Umbilical cord (tissue), 2 donors: ENCODE data around the gene TPD52L1. TPM values are rescaled to one million over a fixed set of nuclear protein-coding genes. Genes with fewer than 3 reads are reported as not detected.
"Not testable (repeated sequence)": the region's sequence is repeated elsewhere in the genome, so short reads cannot be mapped to it uniquely, and the experiment has no call there.

ENCODE experiments used
- DNase-seq: peaks from one replicate; pipeline ENCODE4 v3.0.0-alpha.2; 2015; ENCODE audit warnings: low spot score
- total RNA-seq: library from RNA; depleted of rRNA; stranded (reverse); fragments of >200 nt; gene quantifications from one replicate; pipeline ENCODE4 v1.2.3, GENCODE V29; 2014; ENCODE audit warnings: low replicate concordance; ENCODE audit not compliant: insufficient read depth

The TPD52L1 gene, protein sequence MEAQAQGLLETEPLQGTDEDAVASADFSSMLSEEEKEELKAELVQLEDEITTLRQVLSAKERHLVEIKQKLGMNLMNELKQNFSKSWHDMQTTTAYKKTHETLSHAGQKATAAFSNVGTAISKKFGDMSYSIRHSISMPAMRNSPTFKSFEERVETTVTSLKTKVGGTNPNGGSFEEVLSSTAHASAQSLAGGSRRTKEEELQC
- 155 TPM for total RNA-seq

DNA sequence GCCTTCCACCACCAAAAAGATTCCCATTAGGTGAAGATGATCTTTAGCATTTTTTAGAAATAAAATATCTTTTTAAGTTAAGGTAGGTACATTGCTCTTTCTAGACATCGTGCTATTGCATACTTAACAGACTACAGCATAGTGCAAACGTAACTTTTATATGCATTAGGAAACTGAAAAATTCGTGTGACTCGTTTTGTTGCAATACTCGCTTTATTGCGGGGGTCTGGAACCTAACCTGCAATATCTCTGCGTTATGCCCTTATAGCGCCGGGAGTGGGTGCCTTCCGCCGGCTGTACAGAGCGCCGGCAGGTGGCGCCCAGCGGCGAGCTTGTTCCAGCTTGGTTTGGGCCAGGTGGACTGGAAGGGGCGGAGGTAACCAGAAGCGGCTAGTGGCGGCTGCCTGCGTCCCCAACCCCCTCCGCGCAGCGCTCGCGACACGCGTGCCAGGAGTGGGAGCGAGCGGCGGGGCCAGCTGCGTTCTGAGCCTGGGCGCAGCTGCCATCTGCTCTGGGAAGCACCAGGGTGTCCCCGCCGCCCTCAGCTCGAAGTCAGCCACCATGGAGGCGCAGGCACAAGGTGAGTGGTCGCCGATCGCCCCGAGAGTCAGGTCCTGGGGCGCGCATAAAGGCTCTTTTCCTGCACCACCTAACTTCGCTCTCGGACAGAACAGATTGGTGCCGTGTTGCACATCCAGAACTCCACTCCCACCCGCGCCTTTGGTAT, at the start of gene TPD52L1:
Gene TPD52L1, plus strand, starts transcription at position 383 of the 727 bp plus-strand sequence. Its CDS starts 179 bp downstream, at position 562.
- peak; percentile 82 for DNase-seq

DNA sequence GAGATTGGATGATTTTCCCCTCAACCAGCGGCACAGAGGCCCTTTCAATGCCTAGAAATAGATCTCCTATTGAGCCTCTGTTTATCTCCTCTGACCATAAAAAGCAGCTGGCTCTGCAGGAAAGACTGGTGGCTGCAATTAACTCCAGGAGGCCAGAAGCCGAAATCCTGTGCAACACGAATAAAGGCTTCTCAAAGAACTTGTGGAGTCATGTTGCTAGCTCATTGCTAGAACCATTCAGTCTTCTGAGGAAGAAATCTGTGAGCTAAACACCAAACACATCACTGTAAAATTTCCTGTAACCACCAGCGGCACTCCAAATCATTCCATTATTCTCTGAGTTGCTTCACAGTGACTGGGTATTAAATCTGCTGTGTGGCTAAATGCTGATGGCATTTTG, 49.1 kb upstream of the TPD52L1 start:
- peak; percentile 63 for DNase-seq

DNA sequence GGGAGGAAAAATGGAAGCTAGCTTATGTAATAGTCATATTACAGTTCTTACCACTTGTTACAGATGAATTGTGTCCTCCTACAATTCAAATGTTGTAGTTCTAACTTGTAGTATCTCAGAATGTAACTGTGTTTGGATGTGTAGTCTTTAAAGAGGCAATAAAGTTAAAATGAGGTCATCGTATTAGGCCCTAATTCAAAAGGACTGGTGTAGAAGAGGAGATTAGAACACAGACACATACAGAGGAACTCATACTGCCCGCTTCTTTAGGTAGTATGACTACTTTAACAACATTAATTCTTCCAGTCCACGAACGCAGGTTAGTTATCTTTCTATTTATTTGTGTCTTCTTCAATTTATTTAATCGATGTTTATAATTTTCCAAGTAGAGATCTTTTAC, 46.5 kb upstream of the TPD52L1 start:
- DNase-seq: no peak

DNA sequence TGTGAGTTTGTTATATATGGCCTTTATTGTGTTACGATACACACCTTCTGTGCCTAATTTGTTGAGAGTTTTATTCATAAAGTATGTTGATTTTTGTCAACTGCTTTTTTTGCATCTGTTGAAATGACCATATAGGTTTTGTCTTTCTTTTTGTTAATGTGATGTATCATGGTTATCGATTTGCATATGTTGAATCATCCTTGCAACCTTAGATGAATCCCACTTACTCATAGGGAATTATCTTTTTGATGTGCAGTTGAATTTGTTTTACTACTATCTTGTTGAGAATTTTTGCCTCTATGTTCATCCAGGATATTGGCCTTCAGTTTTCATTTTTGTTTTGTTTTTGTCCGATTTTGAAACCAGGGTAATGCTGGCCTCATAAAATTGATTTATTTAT, 45.7 kb upstream of the TPD52L1 start:
- no peak for DNase-seq

DNA sequence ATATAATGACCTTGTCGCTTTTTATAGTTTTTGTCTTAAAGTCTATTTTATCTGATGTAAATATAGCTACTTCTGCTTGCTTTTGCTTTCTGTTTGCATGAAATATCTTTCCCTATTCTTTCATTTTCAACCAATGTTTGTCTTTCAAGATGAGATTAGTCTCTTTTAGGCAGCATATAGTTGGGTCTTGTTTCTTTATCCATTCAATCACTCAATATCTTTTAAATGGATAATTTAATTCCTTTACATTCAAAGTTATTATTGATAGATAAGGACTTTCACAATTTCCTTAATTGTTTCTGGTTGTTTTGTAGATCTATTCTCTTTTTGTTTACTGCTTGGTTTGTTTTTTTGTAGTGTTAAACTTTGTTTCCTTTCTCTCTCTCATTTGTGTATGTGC, 43.5 kb upstream of the TPD52L1 start:
- DNase-seq: no peak

DNA sequence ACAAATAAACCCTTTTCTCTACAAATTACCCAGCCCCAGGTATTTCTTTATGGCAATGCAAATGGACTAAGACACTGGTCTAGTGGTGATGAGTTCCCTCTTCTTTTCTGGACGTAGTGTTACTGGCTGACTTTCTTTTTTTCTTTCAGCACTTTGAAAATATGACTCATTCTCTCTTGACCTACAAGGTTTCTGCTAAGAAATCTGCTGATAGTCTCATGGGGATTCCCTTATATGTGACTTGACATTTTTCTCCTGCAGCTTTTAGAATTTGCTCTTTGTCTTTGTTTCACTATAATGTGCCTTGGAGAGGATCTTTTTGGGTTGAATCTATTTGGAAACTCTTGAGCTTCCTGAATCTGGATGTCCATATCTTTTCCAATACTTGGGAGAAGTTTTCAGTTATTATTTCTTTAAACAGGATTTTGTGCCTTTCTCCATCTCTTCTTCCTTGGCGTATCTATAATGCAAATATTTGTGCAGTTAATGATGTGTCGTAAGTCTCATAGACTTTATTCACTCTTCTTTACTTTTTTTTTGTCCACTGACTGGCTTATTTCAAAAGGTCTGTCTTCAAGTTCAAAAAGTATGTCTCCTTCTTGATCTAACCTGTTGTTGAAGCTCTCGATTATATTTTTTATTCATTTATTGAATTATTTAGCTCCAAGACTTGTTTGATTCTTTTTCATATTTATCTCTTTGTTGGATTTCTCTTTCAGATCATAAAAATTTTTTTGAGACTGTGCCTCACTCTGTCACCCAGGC, 42.2 kb upstream of the TPD52L1 start:
- no peak for DNase-seq

DNA sequence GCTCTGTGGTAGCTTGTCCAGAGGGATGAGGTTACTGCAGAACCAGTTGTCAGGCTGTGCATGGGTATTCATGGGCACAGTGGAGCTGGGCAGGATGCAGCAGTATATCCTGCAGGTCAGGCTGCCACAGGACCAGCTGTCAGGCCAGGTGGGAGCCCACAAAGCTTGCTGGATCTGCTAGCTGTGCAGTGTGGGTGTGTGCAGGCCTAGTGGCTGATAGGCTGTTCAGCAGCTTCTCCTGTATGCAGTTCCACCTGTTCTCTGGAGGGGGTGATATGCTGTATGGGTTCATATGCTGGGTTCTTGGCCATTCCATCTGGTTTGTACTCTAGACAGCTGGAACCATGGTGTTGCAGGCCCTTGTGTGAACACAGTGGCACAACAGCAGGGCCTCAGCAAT, 40.6 kb upstream of the TPD52L1 start:
- DNase-seq: no peak

DNA sequence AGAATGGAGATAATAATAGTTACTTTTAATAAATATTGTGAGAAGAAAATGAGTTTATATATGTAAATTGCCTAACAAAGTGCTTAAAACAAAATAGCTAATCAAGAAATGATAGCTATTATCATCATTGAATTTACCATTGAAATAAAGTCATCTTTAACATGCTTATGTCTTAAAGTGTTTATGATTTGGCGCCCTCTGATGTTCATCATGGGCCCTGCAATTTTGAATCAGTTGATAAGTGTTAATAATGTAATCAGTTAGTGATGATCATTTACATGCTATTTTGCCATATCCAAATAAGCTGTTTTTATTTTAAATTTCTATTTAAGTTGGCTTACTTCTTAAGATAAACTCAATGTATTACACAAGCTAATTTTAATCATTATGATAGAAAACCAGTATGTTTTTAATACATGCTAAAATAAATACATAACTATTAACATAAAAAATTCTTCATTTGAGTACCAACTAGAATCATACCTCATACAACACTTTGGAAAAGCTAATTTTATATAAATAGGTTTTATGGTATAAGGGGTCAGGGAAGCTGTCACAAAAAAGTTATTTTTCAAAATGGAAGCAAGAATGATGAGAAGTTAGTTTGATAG, 39.2 kb upstream of the TPD52L1 start:
- peak; percentile 67 for DNase-seq

DNA sequence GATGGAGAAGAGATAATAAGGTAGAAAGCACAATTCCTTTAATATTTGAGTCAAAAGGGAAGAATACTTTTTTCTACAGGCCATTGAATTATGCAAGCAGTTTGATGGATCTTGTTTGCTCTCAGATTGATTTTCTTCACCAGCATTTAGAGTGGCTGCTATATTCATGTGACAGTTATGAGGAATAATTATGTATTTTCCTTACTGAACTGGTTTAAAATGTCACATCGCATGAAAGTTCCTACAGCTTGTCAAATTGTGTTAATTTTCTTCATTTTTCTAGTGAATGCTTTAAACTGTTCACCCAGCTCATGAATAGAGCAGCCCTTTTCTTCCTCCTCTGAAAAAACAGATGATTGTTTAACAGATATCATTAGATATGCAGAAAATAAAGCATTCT, 37.4 kb upstream of the TPD52L1 start:
- DNase-seq: no peak

DNA sequence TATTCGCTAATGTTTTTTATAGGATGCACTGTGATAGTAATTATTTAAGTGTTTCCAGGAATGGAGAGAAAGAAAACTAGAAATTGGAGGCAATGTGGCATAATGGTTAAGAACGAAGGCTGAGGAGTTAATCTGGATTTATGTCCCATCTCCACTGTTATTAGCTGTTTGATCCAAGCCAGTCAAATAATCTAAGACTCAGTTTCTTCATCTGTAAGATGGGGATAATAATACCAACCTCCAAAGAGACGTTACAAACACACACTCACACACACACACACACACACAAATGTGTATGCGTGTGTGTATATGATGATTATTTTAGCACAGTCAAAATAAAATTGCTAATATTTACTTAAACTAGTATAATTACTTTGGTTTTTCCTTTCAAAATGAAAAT, 36.9 kb upstream of the TPD52L1 start:
- DNase-seq: no peak

DNA sequence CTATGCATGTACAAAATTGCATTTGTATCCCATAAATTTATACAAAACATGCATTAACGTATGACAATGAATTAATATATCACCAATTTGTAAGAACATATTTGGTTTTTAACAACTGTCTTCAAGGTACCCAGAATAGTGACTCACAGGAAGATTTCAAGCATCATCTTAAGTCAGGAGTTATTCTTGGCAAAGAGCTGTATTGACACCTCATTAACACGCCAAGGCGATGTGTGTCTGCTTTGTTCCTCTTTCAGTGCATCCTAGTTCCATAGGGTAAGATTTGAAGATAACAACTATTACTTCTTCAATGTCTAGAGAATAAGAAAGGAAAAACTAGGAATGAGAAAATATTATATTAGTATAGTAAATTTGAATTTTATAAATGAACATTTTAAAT, 35.8 kb upstream of the TPD52L1 start:
- DNase-seq: no peak

DNA sequence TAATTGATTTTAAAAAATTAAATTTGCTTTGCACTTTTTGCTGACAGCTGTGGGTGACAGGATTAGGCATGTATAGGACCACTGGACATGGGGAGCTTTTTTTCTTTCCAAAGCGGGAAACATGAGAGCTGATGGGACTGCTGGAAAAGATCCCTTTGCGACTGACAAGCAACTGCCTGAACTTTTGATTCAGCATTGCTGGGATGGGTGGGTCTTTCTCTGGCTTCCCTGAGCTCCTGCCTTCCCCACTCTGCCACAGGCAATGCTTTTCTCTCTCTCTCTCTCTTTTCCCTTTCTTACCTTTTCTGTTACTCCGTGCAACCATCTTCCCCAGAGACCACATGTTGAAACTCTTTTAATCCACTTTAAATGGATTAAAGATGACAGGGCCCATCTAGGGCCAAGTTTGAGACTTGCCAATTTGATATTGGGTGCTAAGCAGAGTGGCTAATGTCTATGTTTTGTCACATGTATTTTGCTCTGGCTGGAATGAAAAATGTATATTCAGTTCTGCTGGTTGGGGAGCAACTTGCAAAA, 33.5 kb upstream of the TPD52L1 start:
- DNase-seq: no peak

DNA sequence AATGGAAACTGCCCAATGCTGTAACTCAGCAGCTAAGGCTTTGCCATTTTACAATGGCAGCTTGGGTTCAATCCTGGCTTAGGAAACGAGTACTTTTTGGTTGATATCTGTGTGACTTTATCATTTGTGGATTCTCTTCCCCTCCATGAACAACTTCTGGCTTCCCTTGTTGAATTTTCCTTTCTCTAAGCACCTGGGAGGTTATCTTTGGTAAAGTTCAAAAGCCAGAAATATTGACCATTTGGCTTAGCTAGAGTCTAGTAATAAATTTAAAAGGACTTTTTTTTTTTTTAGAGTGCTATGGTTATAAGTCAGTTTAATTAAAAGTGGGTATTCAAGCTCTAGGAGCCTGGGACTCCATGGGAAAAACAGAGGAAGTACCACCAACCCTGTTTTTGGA, 31.7 kb upstream of the TPD52L1 start:
- DNase-seq: no peak

DNA sequence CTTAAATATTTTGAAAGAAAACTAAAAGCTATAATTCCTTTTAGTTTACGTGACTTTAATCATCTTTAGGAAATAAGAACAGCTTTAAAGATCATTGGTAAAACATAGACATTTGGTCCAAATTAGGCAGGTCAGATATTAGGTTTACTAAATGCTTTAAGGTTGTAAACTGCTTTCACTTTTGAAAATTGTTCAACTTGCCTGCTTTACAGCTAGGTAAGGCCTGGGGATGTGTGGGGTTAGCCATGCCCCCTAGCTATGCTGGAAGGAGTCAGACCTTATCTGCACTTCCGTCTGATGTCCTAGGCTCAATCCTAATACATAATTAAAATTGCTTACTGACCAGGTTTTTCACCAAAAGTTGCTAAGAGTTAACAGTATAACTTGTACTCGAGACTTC, 30.5 kb upstream of the TPD52L1 start:
- DNase-seq: no peak

DNA sequence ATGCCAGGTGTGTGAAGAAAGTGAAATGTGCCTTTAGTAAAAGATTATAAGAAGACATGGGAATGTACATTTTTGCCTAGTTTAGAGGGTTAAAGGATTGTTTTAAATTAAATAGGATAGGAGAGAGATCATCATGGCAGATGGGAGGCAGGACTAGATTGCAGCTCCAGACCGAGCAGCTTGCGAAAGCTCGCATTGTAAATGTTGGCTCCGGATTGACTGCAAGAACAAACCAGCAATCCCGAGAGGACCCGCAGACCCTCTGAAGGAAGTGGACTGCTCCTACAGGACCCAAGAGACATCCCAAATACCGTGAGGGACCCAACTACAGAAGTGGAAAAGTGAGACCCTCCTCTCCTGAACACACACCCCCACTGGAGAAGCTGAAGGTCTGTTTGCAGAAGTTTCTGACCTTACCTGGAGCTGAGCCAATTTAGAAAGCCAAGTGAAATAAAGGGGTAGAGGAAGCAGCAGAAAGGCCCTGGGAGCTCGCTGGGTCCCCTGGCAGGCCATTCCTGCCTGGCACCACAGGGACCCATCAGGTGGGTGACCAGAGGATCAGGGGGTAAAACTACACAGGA, 30.0 kb upstream of the TPD52L1 start:
- DNase-seq: no peak

DNA sequence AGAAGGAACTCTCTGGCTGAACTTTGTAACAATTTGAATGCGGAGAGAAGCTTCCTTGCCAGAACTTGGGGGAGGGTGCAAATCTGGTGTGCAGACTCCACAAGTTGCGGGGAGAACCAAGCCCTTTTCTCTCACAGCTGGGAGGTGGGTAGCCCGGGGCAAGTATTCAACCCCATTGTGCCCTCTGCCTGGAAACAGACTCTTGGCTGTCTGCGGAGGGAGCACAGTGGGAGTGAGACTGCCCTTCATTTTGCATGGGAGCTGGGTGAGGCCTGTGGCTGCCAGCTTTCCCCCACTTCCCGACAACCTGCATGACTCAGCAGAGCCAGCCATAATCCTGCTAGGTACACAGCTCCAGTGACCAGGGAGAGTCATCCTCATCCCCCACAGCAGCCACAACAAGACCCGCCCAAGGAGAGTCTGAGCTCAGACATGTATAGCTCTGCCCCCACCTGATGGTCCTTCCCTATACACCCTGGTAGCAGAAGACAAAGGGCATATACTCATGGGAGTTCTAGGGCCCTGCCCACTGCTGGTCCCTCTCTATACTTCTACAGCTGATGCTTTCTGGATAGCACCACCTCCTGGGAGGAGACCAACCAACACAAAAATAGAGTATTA, 29.4 kb upstream of the TPD52L1 start:
- no peak for DNase-seq

DNA sequence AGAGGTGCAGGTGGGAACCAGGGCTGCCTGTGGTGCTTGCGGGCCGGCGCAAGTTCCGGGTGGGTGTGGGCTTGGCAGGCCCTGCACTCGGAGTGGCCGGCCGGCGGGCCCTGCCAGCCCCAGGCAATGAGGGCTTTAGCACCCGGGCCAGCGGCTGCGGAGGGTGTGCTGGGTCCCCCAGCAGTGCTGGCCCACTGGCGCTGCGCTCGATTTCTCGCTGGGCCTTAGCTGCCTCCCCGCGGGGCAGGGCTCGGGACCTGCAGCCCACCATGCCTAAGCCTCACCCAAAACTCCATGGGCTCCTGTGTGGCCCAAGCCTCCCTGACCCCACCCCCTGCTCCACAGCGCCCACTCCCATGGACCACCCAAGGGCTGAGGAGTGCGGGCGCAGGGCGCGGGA, 27.7 kb upstream of the TPD52L1 start:
- DNase-seq: not testable (repeated sequence)

DNA sequence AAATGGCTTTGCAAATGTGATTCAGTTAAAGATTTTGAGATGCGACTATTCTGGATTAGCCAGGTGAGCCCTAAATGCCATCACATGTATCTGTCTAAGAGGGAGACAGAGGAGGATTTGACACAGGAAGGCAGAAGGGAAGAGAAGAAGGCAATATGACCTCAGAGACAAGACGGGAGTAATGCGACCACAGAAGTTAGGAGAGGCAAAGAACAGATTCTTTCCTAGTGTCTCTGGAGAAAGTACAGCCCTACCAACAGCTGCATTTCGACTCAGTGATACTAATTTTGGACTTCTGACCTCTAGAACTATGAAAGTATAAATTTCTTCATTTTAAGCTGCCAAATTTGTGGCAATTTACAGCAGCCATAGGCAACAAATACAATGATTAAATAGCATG, 24.2 kb upstream of the TPD52L1 start:
- DNase-seq: no peak

DNA sequence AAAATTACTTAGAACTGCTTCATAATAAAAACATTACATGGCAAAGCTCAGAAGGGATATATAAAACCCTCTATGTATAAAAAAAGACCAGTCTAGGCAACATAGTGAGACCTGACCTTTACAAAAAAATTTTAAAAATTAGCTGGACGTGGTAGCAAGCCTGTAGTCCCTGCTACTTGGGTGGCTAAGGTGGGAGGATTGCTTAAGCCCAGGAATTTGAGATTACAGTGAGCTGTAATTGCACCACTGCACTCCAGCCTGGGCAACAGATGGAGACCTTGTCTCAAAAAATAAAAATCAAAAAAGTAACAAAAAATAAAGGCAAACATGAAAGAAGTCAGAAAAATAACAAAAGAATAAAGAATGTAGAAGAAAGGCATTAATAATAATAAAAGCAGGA, 21.5 kb upstream of the TPD52L1 start:
- DNase-seq: no peak

DNA sequence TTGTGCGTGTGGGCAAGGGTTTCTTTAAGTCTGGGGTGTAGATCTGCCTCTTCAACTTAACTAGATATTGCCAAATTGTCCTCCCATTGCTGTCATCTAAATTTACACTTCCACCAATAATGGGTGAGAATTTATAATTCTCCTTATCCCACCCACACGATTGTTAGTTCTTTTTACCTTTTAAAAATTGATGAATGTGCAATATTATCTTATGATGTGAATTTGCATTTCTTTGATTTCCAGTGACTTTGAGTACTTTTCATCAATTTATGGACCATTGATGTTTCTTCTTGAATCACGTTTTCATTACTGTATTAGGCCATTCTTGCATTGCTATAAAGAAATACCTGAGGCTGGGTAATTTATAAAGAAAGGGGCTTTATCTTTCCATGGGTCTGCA, 17.2 kb upstream of the TPD52L1 start:
- DNase-seq: no peak

DNA sequence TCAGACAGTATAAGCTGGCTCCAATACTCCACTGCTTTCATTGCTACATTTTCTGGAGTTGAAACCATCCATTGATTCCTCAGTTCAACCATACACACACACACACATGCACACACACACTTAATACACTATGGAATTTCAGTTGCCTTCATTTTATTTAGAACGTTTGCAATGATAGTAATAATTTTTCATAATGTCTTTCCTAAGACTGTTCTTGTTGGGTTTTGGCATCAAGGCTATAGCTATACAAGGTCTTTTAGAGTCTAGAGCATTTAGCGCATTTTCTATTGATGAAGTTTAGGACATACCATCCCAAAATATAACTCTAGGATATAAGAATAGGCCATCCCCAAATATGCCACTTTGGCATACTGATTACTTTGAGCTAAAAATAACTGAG, 15.5 kb upstream of the TPD52L1 start:
- no peak for DNase-seq
